ENCODE data around the gene AAR2. TPM values are rescaled to one million over a fixed set of nuclear protein-coding genes. Genes with fewer than 3 reads are reported as not detected.

Gene AAR2
- total RNA-seq, 1 donor from 2014 or later, result 32.6 TPM

- DNase-seq (ENCODE audit: low read depth, low spot score), result no peak
Measured at GRCh38 chr20:36259177-36260061, 23.1 kb downstream of the AAR2 start.

GRCh38 chr20:36260316-36260715 lies 24.0 kb downstream of the AAR2 start:
- no peak for DNase-seq (ENCODE audit: low read depth, low spot score)

GRCh38 chr20:36261389-36262105 lies 25.3 kb downstream of the AAR2 start:
- DNase-seq (ENCODE audit: low read depth, low spot score), result no peak

- no peak for DNase-seq (ENCODE audit: low read depth, low spot score)
Measured at GRCh38 chr20:36262440-36262839, 26.2 kb downstream of the AAR2 start.

GRCh38 chr20:36264426-36265246 lies 28.4 kb downstream of the AAR2 start:
- DNase-seq (ENCODE audit: low read depth, low spot score), result no peak

- DNase-seq (ENCODE audit: low read depth, low spot score), result no peak
Measured at GRCh38 chr20:36266189-36266588, 29.9 kb downstream of the AAR2 start.

- no peak for DNase-seq (ENCODE audit: low read depth, low spot score)
Measured at GRCh38 chr20:36267605-36268381, 31.5 kb downstream of the AAR2 start.

GRCh38 chr20:36268440-36269342 lies 32.4 kb downstream of the AAR2 start:
- no peak for DNase-seq (ENCODE audit: low read depth, low spot score)

- no peak for DNase-seq (ENCODE audit: low read depth, low spot score)
Measured at GRCh38 chr20:36269507-36269906, 33.2 kb downstream of the AAR2 start.

- no peak for DNase-seq (ENCODE audit: low read depth, low spot score)
Measured at GRCh38 chr20:36270744-36271638, 34.7 kb downstream of the AAR2 start.

GRCh38 chr20:36271639-36272546 lies 35.6 kb downstream of the AAR2 start:
- DNase-seq (ENCODE audit: low read depth, low spot score), result no peak

GRCh38 chr20:36272547-36273220 lies 36.4 kb downstream of the AAR2 start:
- no peak for DNase-seq (ENCODE audit: low read depth, low spot score)

GRCh38 chr20:36273414-36274180 lies 37.3 kb downstream of the AAR2 start:
- DNase-seq (ENCODE audit: low read depth, low spot score), result peak; percentile 5

- DNase-seq (ENCODE audit: low read depth, low spot score), result no peak
Measured at GRCh38 chr20:36274181-36274841, 38.0 kb downstream of the AAR2 start.

- DNase-seq (ENCODE audit: low read depth, low spot score), result no peak
Measured at GRCh38 chr20:36275011-36275410, 38.7 kb downstream of the AAR2 start.

Data from pulmonary artery endothelial cell (primary cell).